Activated B cell treated with CpG ODN at 0.5 μM for 24 hours (primary cell): ENCODE results near the gene ABCA1. TPM values are rescaled to one million over a fixed set of nuclear protein-coding genes. Genes with fewer than 3 reads are reported as not detected.

ENCODE experiments used
- ATAC-seq: fragments of 200-7000 bp; cut with Tn5 transposase; one replicate; pipeline ENCODE4 v1.10.0; 2021; ENCODE audit warnings: low read depth, mild to moderate bottlenecking, moderate library complexity
- CTCF ChIA-PET: fragments of 350-600 bp; sonication (Branson Sonifier 250); formaldehyde crosslinking; loops from one replicate; lab custom pipeline; 2021; ENCODE audit warnings: antibody characterized with exemption; lab: Charles Lee
- POLR2A ChIA-PET: fragments of 350-600 bp; sonication (Branson Sonifier 250); formaldehyde crosslinking; loops from one replicate; lab custom pipeline; 2021; ENCODE audit warnings: antibody characterized with exemption; lab: Charles Lee
- DNase-seq: peaks from one replicate; pipeline ENCODE4 v3.0.0; 2022
- H3K27ac Mint-ChIP-seq: one replicate; pipeline ENCODE4 v1.8.0; 2020; ENCODE audit warnings: mixed read lengths
- H3K27me3 Mint-ChIP-seq: one replicate; pipeline ENCODE4 v1.8.0; 2021; ENCODE audit warnings: mixed read lengths
- H3K36me3 Mint-ChIP-seq: one replicate; pipeline ENCODE4 v1.8.0; 2021; ENCODE audit warnings: low read depth, mixed read lengths
- H3K4me1 Mint-ChIP-seq: one replicate; pipeline ENCODE4 v1.8.0; 2021; ENCODE audit warnings: mixed read lengths
- H3K4me3 Mint-ChIP-seq: one replicate; pipeline ENCODE4 v1.8.0; 2020; ENCODE audit warnings: mild to moderate bottlenecking, mixed read lengths
- H3K9me3 Mint-ChIP-seq: one replicate; pipeline ENCODE4 v1.8.0; 2020; ENCODE audit warnings: mixed read lengths
- CTCF ChIP-seq: fragments of 200-600 bp; IDR thresholded peaks from one replicate; pipeline ENCODE4 v1.8.0; 2022; ENCODE audit warnings: antibody characterized with exemption, mild to moderate bottlenecking
- intact Hi-C: fragments of 100-400 bp; cut with micrococcal nuclease; formaldehyde crosslinking; loops from one replicate; pipeline ENCODE4 v1.15.1; 2024
- total RNA-seq: library from RNA; stranded (reverse); gene quantifications from 2 replicates; pipeline ENCODE4 v1.2.3, GENCODE V29; 2022

Gene ABCA1
- total RNA-seq, 1 donor from 2014 or later = 2.3 TPM

- ChIA-PET CTCF (interaction anchor here (1.7 kb wide), 1 partner anchor 605 kb away, joined by 4 read pairs; no protein-coding TSS in a partner anchor), POLR2A (no interaction called here)
- DNase-seq (no peak), ATAC-seq (no peak)
- TF ChIP-seq CTCF = no peak
- no peaks in the 10 kb centered on the region for H3K27me3 Mint-ChIP-seq
- H3K9me3 Mint-ChIP-seq = no peaks in the 10 kb centered on the region
- no peak overlapping the region for H3K4me3 Mint-ChIP-seq
- H3K27ac Mint-ChIP-seq = no peak overlapping the region
- no peaks in the 10 kb centered on the region for H3K4me1 Mint-ChIP-seq
- H3K36me3 Mint-ChIP-seq = peaks cover 86% of the 10 kb centered on the region
- intact Hi-C loops = no loop called here
Measured at GRCh38 chr9:104810421-104811339, 117.3 kb downstream of the ABCA1 start.

- intact Hi-C loops = no loop called here
- CTCF ChIA-PET = no interaction called here
- POLR2A ChIA-PET = no interaction called here
Measured at GRCh38 chr9:104808035-104808614, 119.8 kb downstream of the ABCA1 start.

GRCh38 chr9:104805441-104805840 lies 122.5 kb downstream of the ABCA1 start:
- ChIA-PET CTCF (no interaction called here), POLR2A (interaction anchor here (0.7 kb wide), 1 partner anchor 195 kb away, joined by 4 read pairs; no protein-coding TSS in a partner anchor)
- Mint-ChIP-seq H3K9me3 (no peaks in the 10 kb centered on the region), H3K27me3 (no peaks in the 10 kb centered on the region), H3K27ac (no peak overlapping the region), H3K36me3 (peaks cover 78% of the 10 kb centered on the region), H3K4me1 (no peaks in the 10 kb centered on the region), H3K4me3 (no peak overlapping the region)
- ATAC-seq (no peak), DNase-seq (no peak)
- TF ChIP-seq CTCF = no peak
- intact Hi-C loops = no loop called here

More at GRCh38 chr9:104808035-104808614, 119.8 kb downstream of the ABCA1 start:
- no peak overlapping the region for H3K4me3 Mint-ChIP-seq
- no peak for DNase-seq
- no peaks in the 10 kb centered on the region for H3K27me3 Mint-ChIP-seq
- no peak overlapping the region for H3K27ac Mint-ChIP-seq
- no peak for TF ChIP-seq CTCF
- no peak for ATAC-seq
- peaks cover 82% of the 10 kb centered on the region for H3K36me3 Mint-ChIP-seq
- no peaks in the 10 kb centered on the region for H3K4me1 Mint-ChIP-seq
- no peaks in the 10 kb centered on the region for H3K9me3 Mint-ChIP-seq

GRCh38 chr9:104802906-104803305 lies 125.0 kb downstream of the ABCA1 start:
- ChIA-PET CTCF (no interaction called here), POLR2A (no interaction called here)
- intact Hi-C loops = loop anchor here (5.0 kb wide), 1 partner anchor 56 kb away; the partner anchor contains the start of gene NIPSNAP3A
- no peaks in the 10 kb centered on the region for H3K9me3 Mint-ChIP-seq
- H3K27ac Mint-ChIP-seq = no peak overlapping the region
- no peak for TF ChIP-seq CTCF
- DNase-seq = no peak
- ATAC-seq = no peak
- peaks cover 78% of the 10 kb centered on the region for H3K36me3 Mint-ChIP-seq
- no peak overlapping the region for H3K4me3 Mint-ChIP-seq
- H3K27me3 Mint-ChIP-seq = no peaks in the 10 kb centered on the region
- H3K4me1 Mint-ChIP-seq = no peaks in the 10 kb centered on the region

GRCh38 chr9:104802110-104802509 lies 125.8 kb downstream of the ABCA1 start:
- Mint-ChIP-seq H3K27ac (no peak overlapping the region), H3K9me3 (no peaks in the 10 kb centered on the region), H3K4me1 (no peaks in the 10 kb centered on the region), H3K27me3 (no peaks in the 10 kb centered on the region), H3K36me3 (peaks cover 82% of the 10 kb centered on the region), H3K4me3 (no peak overlapping the region)
- no peak for TF ChIP-seq CTCF
- DNase-seq (no peak), ATAC-seq (no peak)
- intact Hi-C loops = loop anchor here (5.0 kb wide), 1 partner anchor 55 kb away; the partner anchor contains the start of gene NIPSNAP3A
- ChIA-PET POLR2A (no interaction called here), CTCF (no interaction called here)
